Measurements from ENCODE around the gene OGFOD1. TPM values are rescaled to one million over a fixed set of nuclear protein-coding genes. Genes with fewer than 3 reads are reported as not detected.

Gene OGFOD1
- polyA plus RNA-seq, 1 donor (not counting 4 experiments of a cell fraction or from before 2014, with no cell fraction given) = 70.5 TPM

DNA sequence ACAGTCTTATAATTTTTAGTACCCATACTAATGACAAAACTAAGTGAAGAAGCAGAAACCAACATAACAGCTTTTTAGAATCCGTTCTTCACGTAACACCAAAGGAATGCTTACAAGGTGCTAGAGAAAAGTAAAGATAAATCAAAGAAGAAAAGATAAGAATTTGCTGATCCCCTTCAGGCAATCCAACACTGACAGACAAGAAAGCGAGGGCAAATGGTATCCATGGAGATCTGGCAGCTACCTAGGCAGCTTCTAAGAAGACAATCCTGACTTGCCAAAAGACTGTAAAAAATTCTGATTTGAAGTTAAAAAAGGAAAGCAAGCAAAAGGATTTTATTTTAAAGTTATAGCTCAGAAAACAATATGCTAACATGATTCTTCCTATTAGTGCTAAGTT, 53.8 kb downstream of the OGFOD1 start:
- peaks cover 8% of the 10 kb centered on the region for H3K4me1 ChIP-seq (ENCODE audit: control insufficient read depth, extremely low read depth, insufficient read depth, low read length)
- no peak overlapping the region for H2AFZ ChIP-seq (ENCODE audit: control insufficient read depth, low read length)
- H3K27ac ChIP-seq (ENCODE audit: control insufficient read depth, insufficient read depth, low read length) = no peak overlapping the region
- FAIRE-seq = no peak
- peaks cover 13% of the 10 kb centered on the region in 2 experiments for H3K36me3 ChIP-seq (ENCODE audit: control insufficient read depth in 2 of 2, extremely low read depth in 1 of 2, insufficient read depth in 2 of 2, low read length in 2 of 2)
- H4K20me1 ChIP-seq (ENCODE audit: control insufficient read depth, extremely low read depth, insufficient read depth, low read length) = no peaks in the 10 kb centered on the region
- no peaks in the 10 kb centered on the region for H3K9me3 ChIP-seq (ENCODE audit: control insufficient read depth, low read depth, low read length)
- dilution Hi-C loops (cut with MboI; ENCODE audit: extremely low pct_ligation_motif_present, low sequenced_read_pairs) = no loop called here
- DNase-seq (ENCODE audit: low read depth, low spot score) = no peak
- no peak for TF ChIP-seq EZH2 (IDR thresholded peaks at IDR 0.05; ENCODE audit: low read length)
- TF ChIP-seq CTCF (optimal IDR thresholded peaks at IDR 0.05 in 1 of 3, IDR thresholded peaks at IDR 0.05 in 1 of 3, conservative IDR thresholded peaks at IDR 0.05 in 1 of 3; ENCODE audit: extremely low read depth in 1 of 3, insufficient read depth in 2 of 3, low read length in 3 of 3) = no peak
- H3K4me2 ChIP-seq (ENCODE audit: control insufficient read depth, extremely low read depth, insufficient read depth, low read depth, low read length) = no peak overlapping the region
- no peak overlapping the region for H3K4me3 ChIP-seq (ENCODE audit: control insufficient read depth in 2 of 3, extremely low read depth in 1 of 3, insufficient read depth in 2 of 3, low read depth in 1 of 3, low read length in 3 of 3)
- no peaks in the 10 kb centered on the region for H3K9me1 ChIP-seq (ENCODE audit: control insufficient read depth, extremely low read depth, insufficient read depth, low read length)
- H3K27me3 ChIP-seq (ENCODE audit: control insufficient read depth, extremely low read depth, insufficient read depth, low read length) = no peaks in the 10 kb centered on the region
- H3K9ac ChIP-seq (ENCODE audit: control insufficient read depth, extremely low read depth, insufficient read depth, low read length) = no peak overlapping the region
- H3K79me2 ChIP-seq (ENCODE audit: control insufficient read depth, insufficient read depth, low read length) = no peaks in the 10 kb centered on the region

GRCh38 chr16:56506941-56507340, 55.6 kb downstream of the OGFOD1 start:
- Histone ChIP-seq H3K27ac (ENCODE audit: control insufficient read depth, insufficient read depth, low read length) (no peak overlapping the region), H3K36me3 (ENCODE audit: control insufficient read depth in 2 of 2, extremely low read depth in 1 of 2, insufficient read depth in 2 of 2, low read length in 2 of 2) (peaks cover 9 to 13% of the 10 kb centered on the region in 2 experiments), H3K9me1 (ENCODE audit: control insufficient read depth, extremely low read depth, insufficient read depth, low read length) (no peaks in the 10 kb centered on the region), H3K4me1 (ENCODE audit: control insufficient read depth, extremely low read depth, insufficient read depth, low read length) (peaks cover 8% of the 10 kb centered on the region), H4K20me1 (ENCODE audit: control insufficient read depth, extremely low read depth, insufficient read depth, low read length) (no peaks in the 10 kb centered on the region), H3K4me3 (ENCODE audit: control insufficient read depth in 2 of 3, extremely low read depth in 1 of 3, insufficient read depth in 2 of 3, low read depth in 1 of 3, low read length in 3 of 3) (no peak overlapping the region), H3K27me3 (ENCODE audit: control insufficient read depth, extremely low read depth, insufficient read depth, low read length) (no peaks in the 10 kb centered on the region), H2AFZ (ENCODE audit: control insufficient read depth, low read length) (no peak overlapping the region), H3K4me2 (ENCODE audit: control insufficient read depth, extremely low read depth, insufficient read depth, low read depth, low read length) (no peak overlapping the region), H3K79me2 (ENCODE audit: control insufficient read depth, insufficient read depth, low read length) (peaks cover under 1% of the 10 kb centered on the region), H3K9me3 (ENCODE audit: control insufficient read depth, low read depth, low read length) (no peaks in the 10 kb centered on the region), H3K9ac (ENCODE audit: control insufficient read depth, extremely low read depth, insufficient read depth, low read length) (no peak overlapping the region)
- FAIRE-seq (peak; percentile 36), DNase-seq (ENCODE audit: low read depth, low spot score) (no peak)
- no peak for TF ChIP-seq EZH2 (IDR thresholded peaks at IDR 0.05; ENCODE audit: low read length)
- TF ChIP-seq CTCF (optimal IDR thresholded peaks at IDR 0.05 in 1 of 3, IDR thresholded peaks at IDR 0.05 in 1 of 3, conservative IDR thresholded peaks at IDR 0.05 in 1 of 3; ENCODE audit: extremely low read depth in 1 of 3, insufficient read depth in 2 of 3, low read length in 3 of 3) = no peak
- dilution Hi-C loops (cut with MboI; ENCODE audit: extremely low pct_ligation_motif_present, low sequenced_read_pairs) = no loop called here
